HG02973 (cell line): ENCODE data around the gene TMEM45B.
"Not testable (repeated sequence)": the region's sequence is repeated elsewhere in the genome, so short reads cannot be mapped to it uniquely, and the experiment has no call there.

ENCODE experiments used
- ATAC-seq: cut with Tn5 transposase; IDR thresholded peaks from one replicate; pipeline ENCODE4 v1.9.1; 2021; ENCODE audit warnings: moderate library complexity; ENCODE audit not compliant: unreplicated experiment

Gene TMEM45B

DNA sequence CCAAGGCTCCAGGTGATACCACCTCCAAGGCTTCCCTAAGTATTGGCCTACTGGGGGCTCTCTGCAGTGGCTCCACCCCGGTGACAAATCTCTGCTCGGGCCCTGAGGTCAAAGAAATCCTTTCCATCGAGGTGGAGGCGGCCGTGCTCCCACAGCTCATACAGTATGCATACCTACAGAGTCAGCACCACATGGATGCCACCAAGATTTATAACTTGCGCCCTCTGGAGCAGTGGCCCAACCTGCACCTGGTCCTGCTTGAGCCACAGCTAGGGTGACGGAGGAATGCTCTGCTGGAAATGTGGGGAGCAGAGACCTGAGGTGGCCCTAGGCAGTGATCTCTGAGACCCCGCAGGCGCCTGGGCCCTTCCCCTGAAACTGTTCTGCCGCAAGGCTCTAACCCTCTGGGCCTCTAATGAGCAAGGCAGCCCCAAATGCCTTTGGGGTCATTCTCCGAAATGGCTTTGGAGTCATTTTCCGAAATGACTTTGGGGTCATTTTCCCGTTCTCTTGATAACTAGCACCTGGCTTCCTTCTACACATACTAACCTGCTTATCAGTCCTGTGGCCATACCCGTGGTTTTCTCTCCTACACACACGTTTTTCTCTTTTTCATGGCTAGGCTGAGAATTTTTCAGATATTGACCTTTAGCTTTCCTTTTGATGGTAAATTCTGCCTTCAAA, 33.9 kb downstream of the TMEM45B start:
- no peak for ATAC-seq

DNA sequence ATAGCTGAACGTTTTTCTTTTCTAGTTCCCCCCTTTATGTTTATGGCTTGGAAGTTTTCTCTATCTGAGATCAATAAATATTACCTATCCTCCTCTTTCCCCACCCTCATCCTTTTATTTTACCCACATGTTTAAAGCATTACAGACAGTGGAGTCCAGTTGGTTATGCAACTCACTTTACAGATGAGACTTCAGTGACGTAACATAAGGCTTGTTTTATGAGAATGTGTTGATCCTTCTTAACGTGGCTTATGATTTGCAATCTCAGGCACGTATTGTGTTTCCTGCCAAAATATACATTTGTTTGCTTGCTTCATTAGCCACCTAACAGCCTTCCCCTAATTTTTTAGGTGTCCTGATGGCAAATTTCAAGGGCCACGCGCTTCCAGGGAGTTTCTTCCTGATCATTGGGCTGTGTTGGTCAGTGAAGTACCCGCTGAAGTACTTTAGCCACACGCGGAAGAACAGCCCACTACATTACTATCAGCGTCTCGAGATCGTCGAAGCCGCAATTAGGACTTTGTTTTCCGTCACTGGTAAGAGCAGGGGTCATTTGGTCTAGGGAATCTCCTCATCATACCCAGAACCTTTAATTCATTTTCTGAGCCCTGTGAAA, 36.6 kb downstream of the TMEM45B start:
- ATAC-seq, result no peak

DNA sequence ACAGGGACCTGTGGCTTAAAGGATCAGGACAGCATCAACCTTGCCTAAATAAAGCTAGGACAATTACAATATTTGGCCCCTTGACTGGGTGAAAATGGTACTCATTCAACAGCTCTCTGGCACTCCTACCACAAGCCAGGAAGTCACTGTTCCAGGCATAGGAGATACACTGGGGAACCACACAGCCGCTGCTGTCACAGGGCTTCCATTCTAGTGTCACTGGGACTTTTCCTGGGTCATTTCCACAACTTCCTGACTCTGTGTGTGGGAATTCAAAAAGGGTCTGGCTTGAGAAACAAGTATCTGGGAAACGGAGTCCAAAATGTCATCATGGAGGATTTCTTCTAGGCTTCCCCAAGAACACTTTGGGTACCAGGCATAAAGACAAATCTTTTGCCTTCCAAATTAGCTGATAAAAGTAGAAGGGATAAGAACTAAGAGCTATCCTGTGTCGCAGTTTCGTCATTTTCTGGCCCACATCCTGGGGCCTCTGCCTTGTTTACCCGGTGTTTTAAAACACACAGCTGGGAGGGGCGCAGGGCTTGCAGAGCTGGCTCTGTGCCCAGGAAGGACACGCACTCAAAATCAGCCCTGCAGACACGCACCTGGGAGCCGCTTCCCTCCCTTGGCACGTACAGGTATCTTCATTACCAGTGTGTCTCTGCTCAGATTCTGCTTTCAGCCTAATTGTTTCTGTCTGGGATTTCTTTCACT, 38.0 kb downstream of the TMEM45B start:
- no peak for ATAC-seq

DNA sequence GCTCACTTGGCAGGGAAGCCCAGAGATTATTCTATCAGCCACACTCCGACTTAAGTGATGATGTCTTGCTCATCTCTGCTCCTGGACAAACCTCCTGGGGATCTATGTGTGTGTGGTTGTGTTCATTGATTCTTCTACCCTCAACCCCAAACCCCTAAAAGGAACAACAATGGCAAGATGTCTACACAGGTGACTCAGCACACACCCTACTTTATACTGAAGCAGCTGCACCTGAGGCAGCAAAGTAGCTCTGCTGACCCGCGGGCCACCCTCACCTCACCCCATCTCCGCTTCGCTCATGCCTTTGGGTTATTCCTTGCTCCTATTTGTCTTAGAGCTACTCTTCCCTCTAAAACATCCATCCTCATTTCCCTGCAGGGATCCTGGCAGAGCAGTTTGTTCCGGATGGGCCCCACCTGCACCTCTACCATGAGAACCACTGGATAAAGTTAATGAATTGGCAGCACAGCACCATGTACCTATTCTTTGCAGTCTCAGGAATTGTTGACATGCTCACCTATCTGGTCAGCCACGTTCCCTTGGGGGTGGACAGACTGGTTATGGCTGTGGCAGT, 38.7 kb downstream of the TMEM45B start:
- ATAC-seq, result no peak

DNA sequence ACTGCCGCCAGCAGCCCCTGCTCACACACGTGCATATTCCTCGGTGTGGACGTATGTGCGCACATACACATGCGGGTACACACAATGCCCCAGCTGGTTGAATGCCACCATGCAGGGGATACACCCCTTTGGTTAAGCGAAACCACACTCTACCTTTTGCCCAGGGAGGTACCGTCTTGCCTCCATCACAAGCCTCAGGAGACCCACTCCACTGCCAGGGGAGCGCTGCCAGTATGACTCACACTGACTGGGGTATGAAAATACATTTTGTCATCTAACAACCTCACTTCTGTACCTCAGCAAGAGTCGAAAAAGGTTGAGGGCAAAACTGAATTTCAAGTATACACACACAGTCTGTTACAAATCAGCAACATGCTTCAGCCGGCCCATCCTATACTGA, 39.4 kb downstream of the TMEM45B start:
- no peak for ATAC-seq

DNA sequence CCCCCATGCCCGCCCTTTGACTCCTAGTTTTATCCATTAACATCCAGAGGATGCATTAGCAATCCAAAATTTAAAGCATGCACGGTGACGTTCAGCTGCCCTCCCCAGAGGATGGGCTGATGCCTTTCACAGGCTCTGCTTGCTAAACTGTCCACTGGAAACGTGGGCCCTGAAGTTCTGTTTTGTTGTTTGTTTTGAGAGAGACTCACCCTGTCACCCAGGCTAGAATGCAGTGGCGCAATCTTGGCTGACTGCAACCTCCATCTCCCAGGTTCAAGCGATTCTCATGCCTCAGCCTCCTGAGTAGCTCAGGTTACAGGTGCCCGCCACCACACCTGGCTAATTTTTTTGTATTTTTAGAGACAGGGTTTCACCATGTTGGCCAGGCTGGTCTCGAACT, 40.4 kb downstream of the TMEM45B start:
- no peak for ATAC-seq

DNA sequence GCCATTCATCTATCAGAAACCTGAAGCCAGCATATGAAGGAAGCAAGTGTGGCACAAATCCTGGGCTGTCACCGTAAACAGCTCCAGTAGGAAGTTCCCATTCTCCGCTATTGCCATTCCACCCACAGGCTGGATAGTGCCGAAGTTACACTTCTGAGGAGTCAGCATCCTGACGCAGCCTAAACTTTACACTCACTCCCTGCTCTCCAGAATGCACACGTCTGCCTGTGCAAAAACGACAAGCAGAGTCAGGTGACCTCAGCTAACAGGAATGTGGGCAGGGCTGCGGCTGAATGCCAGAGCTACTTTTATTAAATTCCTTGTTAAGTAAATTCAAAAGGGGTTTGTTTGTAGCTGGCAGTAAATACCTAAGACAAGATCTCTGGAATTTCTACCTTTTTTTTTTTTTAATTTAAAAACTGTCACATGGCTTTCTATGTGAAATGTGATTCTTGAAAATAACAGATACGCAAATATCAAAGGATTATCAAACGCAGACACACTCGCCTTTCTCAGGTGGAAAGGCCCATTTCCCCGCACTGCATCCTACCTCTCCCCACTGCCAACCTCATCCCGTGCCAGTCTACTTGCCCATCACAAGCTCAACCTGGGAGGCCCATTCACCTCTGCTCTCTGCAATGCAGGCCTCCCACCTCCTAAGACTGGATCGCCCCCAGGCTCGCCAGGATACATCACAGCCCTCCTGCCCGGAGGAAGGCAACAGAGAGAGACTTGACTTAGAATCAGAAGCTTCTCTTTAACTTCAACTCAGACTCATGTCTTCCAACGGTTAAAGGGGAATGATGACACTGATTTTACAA, 46.3 kb downstream of the TMEM45B start:
- ATAC-seq, result no peak

DNA sequence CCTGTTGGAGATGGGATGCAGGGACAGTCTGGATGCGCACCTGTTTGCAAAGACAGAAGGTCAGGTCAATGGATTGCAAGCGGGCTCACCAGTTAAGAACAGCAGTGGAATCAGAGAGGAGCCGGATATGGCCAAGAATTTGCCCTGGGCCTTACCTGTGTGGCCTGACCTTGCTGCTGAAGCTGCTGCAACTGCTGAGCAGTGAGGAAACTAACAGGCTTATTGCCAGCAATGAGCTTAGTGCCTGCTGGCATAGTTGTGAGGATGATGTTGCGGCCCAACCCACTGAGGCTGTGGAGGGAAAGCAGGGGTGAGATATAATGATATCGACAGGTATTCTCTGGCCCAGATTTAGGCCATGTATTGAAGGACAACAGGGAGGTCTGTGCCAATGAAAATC, 49.2 kb downstream of the TMEM45B start:
- no peak for ATAC-seq

DNA sequence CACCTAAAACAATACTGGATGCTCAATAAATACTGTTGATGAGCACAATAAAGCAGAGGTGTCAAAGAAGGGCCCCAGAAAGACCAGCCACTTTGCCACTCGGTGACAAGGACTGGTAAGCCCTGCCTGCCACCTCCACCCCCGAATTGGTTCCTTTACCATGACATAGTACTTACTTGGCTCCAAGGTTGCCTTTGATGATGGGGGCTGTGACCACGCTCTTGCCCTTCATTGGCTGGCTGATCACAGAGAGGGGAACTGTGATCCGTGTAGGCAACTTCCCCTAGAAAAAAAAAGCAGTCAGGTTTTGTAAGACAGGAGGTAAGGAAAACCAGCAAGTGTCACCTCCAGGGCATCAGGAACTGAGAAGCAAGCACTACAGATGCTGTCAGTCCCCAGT, 50.1 kb downstream of the TMEM45B start:
- no peak for ATAC-seq

DNA sequence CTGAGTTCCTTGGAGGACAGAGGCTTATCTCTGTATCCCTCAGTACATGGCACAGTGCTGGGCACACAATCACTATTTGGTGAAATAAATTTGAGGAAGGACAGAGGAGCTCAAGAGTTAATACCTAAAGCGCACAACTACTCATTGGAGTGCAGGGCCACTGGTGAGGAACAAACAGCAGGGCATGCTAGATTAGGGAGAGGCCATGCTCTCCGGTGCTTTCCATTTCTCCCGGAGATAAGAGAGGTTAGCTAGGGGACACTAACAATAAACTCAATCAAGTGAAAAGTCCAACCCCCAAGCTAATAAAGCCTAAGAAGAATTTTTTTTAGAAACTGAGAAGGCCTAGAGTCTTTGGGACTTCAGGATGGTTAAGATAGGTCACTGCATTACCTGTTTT, 50.7 kb downstream of the TMEM45B start:
- ATAC-seq, result no peak

DNA sequence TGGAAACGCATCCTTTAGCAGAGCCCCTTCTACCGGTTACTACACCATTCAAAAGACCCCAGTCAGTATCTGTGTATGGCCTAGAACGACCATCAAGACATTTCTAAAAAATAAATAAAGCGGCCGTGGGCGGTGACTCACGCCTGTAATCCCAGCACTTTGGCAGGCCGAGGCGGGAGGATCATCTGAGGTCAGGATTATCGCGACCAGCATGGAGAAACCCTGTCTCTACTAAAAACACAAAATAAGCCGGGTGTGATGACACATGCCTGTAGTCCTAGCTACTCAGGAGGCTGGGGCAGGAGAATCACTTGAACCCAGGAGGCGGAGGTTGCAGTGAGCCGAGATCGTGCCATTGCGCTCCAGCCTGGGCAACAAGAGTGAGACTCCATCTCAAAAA, 53.0 kb downstream of the TMEM45B start:
- not testable (repeated sequence) for ATAC-seq

DNA sequence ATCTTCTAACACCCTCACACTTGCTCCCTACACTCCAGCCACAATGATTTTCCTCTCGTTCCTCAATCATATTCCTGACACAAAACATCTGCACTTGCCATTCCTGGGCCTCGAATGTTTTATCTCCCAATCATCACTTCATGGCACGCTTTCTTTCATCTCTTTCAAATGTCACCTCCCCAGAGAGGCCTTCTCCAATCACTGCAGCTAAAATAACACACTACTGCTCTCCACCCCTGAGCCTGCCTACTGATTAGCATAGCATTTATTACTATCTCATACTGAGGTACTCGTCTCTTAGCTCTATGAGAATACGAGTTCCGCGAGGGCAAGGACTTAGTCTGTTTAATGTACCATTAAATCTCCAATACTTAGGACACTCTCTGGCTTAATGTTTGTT, 56.3 kb downstream of the TMEM45B start:
- ATAC-seq, result no peak

DNA sequence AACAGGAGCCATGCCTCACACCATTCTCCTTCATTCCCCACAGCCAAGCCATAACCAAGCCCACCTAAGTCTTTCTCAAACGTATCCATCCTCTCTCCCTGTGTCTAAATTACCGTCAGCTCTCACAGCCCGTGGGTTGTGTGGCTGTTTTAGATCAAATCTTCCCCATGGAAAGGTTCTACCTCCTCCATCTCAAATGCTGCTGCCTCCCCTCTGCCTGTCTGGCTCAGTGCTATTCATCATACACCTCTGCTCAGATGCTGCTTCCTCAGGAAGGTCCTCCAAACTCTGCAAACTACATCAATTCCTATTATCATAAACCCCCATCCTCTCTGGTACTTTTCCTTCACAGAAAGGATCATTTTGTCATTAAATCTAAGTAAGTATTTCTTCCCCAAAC, 64.7 kb downstream of the TMEM45B start:
- ATAC-seq, result no peak

DNA sequence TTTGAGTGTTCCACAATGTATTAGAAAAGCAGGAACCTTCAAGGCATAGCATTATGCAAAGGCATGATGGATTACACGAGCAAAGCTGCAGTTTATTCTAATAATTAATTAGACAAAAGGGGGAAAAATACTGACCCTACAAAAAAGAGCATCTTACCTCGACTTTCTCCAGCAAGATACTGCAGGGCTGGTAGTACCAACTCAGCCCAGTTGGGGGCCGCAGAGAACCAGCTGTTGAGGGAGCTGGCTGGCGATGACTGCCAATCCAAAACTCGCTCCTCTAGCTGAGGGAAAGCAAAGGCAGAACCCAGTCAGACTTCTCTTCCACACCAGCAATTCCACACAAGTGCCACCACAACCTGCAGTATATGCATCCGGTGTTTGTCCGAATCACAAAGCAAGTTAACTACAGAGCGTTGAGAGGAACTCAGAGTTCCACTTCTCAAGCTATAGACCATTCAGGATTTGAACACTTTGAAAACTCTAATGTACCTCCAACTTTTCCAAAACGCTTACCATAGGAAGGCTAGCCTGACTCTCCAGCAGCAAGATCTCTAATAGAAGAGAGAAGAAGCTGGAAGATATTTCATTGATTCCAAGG, 66.0 kb downstream of the TMEM45B start:
- ATAC-seq, result peak; percentile 69

DNA sequence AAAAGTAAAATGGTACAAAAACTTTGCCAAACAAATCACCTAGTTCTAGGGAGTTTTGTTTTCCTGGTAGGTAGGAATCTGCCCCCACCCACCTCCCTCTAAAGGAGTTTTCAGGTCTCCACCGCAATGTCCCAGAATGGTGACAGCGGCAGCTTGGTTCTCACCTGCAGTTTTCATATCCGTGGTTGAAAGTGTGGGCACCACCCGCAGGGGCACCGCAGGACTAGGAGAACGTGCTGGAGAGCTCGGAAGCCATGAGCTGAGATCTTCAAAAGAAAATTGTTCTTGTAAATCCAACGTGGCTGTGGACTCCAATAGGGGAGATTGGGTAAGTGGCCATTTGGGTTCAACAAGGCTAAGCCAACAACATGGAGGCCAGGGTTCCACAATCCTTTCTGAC, 68.9 kb downstream of the TMEM45B start:
- no peak for ATAC-seq

DNA sequence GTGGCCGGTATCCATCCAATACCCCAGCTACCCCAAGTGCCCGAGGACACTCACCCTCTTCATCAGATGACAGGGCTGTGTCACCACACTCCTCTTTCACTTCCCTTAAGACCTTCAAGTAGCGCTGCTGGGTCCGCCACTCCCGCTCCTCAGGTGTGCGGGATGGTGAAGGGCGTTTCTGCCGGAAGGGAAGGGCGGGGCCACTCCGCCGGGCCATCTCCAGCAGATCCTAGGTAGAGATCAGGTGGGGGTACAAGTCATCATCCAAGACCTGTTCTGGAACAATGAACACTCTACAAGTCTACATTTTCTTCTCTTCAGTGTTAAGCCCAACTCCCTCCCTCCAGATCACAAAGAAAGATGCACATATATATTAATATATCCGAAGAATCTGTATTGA, 69.7 kb downstream of the TMEM45B start:
- no peak for ATAC-seq

DNA sequence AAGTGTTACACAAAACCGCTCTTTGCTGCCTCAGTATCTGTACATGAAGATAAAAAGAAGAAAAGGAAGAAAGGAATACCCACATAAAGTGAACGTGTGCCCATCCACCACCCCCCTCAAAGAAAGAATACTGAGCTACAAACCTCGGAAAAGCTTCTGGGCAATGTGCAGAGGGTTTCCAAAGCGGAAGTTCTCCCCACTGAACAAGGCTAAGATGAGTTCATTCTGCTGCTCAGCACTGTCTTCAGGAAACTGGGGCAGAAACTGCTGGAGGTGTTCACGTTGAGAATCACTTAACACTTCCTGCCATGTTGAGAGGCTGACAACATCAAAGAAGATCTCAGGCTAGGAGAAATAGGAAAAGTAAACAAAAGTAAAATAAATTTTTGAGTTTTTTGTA, 72.8 kb downstream of the TMEM45B start:
- ATAC-seq, result no peak

DNA sequence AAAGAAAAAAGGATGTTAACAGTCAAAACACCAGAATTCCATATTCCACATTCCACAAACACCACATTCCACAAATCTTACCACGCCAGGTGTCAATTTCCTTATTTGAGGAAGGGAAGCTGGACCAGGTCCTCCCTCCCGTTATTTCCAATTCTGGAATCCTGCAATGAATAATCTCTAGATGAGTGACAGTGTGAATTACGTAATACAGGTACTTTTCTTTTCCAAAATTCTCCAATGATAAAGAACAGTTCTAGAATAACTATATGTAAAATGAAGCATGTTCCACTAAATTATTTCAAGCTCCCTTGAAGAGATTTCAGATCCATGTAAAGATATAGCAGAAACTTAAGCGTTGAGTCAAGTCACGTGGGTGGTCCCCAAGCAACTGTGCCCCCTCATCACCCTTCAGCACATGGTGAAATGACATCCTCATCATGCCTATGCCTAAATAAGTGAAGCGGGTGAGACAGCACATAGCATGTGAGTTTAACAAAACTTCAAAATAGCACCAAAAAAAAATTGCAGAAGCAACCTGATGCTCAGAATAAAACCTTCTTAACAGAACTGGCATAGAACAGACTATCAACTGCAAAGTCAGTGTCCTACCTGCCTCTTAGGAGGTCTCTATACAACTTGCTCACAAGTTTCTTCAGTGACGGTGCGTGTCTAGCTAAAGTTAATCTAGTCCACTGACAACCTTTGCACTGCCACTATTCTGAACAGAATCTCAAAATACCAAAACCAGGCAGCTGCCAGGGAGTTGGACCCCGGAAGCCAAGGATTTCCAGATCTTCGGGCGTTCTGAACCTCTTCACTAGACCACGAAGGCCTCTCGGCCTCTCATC, 78.9 kb downstream of the TMEM45B start:
- ATAC-seq, result no peak

DNA sequence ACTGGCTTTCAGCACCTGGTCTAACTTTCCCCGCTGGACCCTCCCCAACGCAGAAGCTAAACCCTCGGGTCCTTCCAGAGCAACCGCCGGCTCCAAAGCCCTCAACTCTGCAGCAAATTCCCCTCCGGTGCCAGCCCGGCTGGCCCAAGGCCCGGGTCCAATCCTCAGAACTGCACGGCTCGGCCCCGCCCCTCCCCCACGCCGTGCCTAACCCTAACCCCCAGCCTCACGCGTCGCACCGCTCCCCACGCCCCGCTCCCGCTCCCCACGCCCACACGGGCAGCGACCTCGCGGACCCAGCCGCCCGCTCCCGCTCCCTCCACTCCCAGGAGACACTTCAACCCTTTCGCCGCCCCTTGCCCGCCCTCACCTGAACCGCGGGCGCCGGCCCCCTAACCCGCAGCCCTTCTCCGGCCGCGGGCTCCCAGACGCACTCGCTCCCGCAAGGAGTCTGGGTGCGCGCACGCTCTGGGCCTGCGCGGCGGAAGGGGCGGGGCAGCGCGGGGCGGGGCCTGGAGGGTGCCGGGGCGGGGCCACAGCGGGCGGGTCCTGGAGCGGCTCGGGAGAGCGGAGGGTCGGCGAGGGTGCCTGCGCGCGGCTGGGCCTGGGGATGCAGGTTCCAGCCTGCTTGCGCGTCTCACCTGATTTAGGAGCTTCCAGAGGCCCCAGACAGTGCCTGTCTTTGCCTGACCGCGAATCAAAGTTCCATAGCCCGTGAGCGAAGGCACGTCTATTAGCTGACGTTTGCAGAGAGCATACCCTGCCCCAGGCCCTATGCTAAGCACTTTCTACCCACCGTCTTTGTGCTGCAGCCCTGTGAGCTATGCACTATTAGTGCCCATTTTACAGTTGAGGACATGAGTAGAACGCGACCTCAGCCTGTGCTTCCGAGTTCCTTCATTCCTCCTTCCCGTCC, 79.7 kb downstream of the TMEM45B start, which contains the start of gene NFRKB:
Gene NFRKB (minus strand): TSS at position 453 of the 916 bp plus-strand sequence. CDS start 2,729 bp downstream, outside the sequence.
- peak; percentile 96 for ATAC-seq
